Stimulated activated CD4-positive, alpha-beta T cell treated with anti-CD3 and anti-CD28 coated beads, Interleukin-2, amount 100 ng/mL, for 24 hours (primary cell): ENCODE measurements around the gene SCN4B.
"Not testable (repeated sequence)": the region's sequence is repeated elsewhere in the genome, so short reads cannot be mapped to it uniquely, and the experiment has no call there.

Experiments
- DNase-seq, 2 donors: peaks; one replicate each; pipeline ENCODE4 v3.0.0-alpha.2; 2020

SCN4B gene

GRCh38 chr11:118152552-118153471, at the start of gene SCN4B:
TSS of gene SCN4B (minus strand) at chr11:118152823. CDS start at chr11:118152673, 150 bp downstream.
- peak in 1 of 2 donors; percentile 37 for DNase-seq

GRCh38 chr11:118201966-118202365, 49.3 kb upstream of the SCN4B start:
- DNase-seq: no peak

- peak; percentile 53 to 58 for DNase-seq
Measured at GRCh38 chr11:118200901-118201680, 48.5 kb upstream of the SCN4B start.

GRCh38 chr11:118200497-118200896, 47.9 kb upstream of the SCN4B start:
- no peak for DNase-seq

- no peak for DNase-seq
Measured at GRCh38 chr11:118199135-118199534, 46.5 kb upstream of the SCN4B start.

- DNase-seq: peak; percentile 91
Measured at GRCh38 chr11:118198370-118198769, 45.7 kb upstream of the SCN4B start.

- no peak for DNase-seq
Measured at GRCh38 chr11:118194835-118195627, 42.4 kb upstream of the SCN4B start.

GRCh38 chr11:118193910-118194566, 41.4 kb upstream of the SCN4B start:
- DNase-seq: no peak

- not testable (repeated sequence) for DNase-seq
Measured at GRCh38 chr11:118192817-118193216, 40.2 kb upstream of the SCN4B start.

GRCh38 chr11:118190942-118191506, 38.4 kb upstream of the SCN4B start:
- not testable (repeated sequence) for DNase-seq

GRCh38 chr11:118186346-118187107, 33.9 kb upstream of the SCN4B start:
- DNase-seq: no peak

- DNase-seq: no peak
Measured at GRCh38 chr11:118184784-118185579, 32.4 kb upstream of the SCN4B start.

GRCh38 chr11:118183691-118184090, 31.1 kb upstream of the SCN4B start:
- not testable (repeated sequence) for DNase-seq

GRCh38 chr11:118180300-118180703, 27.7 kb upstream of the SCN4B start:
- DNase-seq: no peak

- DNase-seq: no peak
Measured at GRCh38 chr11:118176778-118177134, 24.1 kb upstream of the SCN4B start.

GRCh38 chr11:118175993-118176777, 23.6 kb upstream of the SCN4B start, which contains the start of gene SCN2B:
TSS of gene SCN2B (minus strand) at chr11:118176639. CDS start at chr11:118176431, 208 bp downstream.
- no peak for DNase-seq

GRCh38 chr11:118175031-118175992, 22.7 kb upstream of the SCN4B start:
- no peak for DNase-seq

- DNase-seq: no peak
Measured at GRCh38 chr11:118174006-118174567, 21.5 kb upstream of the SCN4B start.
